Mesodermal cell (in vitro differentiated cells): ENCODE results near the gene PEAK3. TPM values are rescaled to one million over a fixed set of nuclear protein-coding genes. Genes with fewer than 3 reads are reported as not detected.
A peak's percentile ranks its signal among the peaks of the same experiment; 100 is the strongest.

Experiments
- H3K27ac ChIP-seq: 2 replicates; pipeline ENCODE4 v1.7.0; 2013; ENCODE audit warnings: mild to moderate bottlenecking, low read depth, low read length, moderate library complexity; ENCODE audit not compliant: severe bottlenecking
- H3K36me3 ChIP-seq: 2 replicates; pipeline ENCODE4 v1.7.1; 2013; ENCODE audit warnings: mild to moderate bottlenecking, low read length, moderate library complexity; ENCODE audit not compliant: control insufficient read depth, insufficient read depth
- H3K4me1 ChIP-seq: one replicate; pipeline ENCODE4 v1.7.1; 2013; ENCODE audit warnings: mild to moderate bottlenecking, low read length; ENCODE audit not compliant: insufficient read depth, control insufficient read depth, poor library complexity, severe bottlenecking
- H3K4me3 ChIP-seq: 2 replicates; pipeline ENCODE4 v1.7.0; 2013; ENCODE audit warnings: low read length, control low read depth, mild to moderate bottlenecking; ENCODE audit not compliant: insufficient read depth, poor library complexity, severe bottlenecking; ENCODE audit errors: extremely low read depth
- H3K9me3 ChIP-seq: 2 replicates; pipeline ENCODE4 v1.7.1; 2013; ENCODE audit warnings: mild to moderate bottlenecking, low read length, moderate library complexity; ENCODE audit not compliant: control insufficient read depth
- WGBS, 2 experiments: methylation state at CpG; one replicate each; pipeline ENCODE4 v1.1.5; 2013; ENCODE audit warnings: missing lambda C conversion rate in 2 of 2; ENCODE audit not compliant: insufficient coverage in 2 of 2; 5-methylcytosine and 5-hydroxymethylcytosine counted together
- polyA plus RNA-seq, 2 experiments: library from polyadenylated mRNA; stranded (reverse); fragments of 50-300 nt; gene quantifications; one replicate each; pipeline ENCODE4 v1.2.3, GENCODE V29; 2013

PEAK3 gene
- not detected for polyA plus RNA-seq (2013, experiment 1 of 2)
- polyA plus RNA-seq (2013, experiment 2 of 2), result not detected

- no peak within 1 kb of the TSS for H3K27ac ChIP-seq
- no peaks in the 10 kb centered on the region for H3K4me1 ChIP-seq
- no peaks in the 10 kb centered on the region for H3K9me3 ChIP-seq
- WGBS, 2 experiments, result 4 to 5% methylated on average over 22 to 27 of the region's 41 CpGs
- H3K36me3 ChIP-seq, result no peaks in the 10 kb centered on the region
- H3K4me3 ChIP-seq, result peak within 1 kb of the TSS; percentile 23
These were observed at the start of gene PEAK3 for GRCh38 chr19:2282062-2282861. TSS of gene PEAK3 (minus strand) at chr19:2282175. CDS start at chr19:2280931, 1,244 bp downstream.

GRCh38 chr19:2330632-2331284, 48.8 kb upstream of the PEAK3 start:
- peaks cover 25% of the 10 kb centered on the region for H3K36me3 ChIP-seq
- H3K4me3 ChIP-seq, result no peak overlapping the region
- 72 to 78% methylated on average over 16 to 17 of the region's 20 CpGs for WGBS, 2 experiments
- H3K9me3 ChIP-seq, result no peaks in the 10 kb centered on the region
- peaks cover 26% of the 10 kb centered on the region for H3K4me1 ChIP-seq
- no peak overlapping the region for H3K27ac ChIP-seq

GRCh38 chr19:2330255-2330631, 48.3 kb upstream of the PEAK3 start:
- Histone ChIP-seq H3K27ac (no peak overlapping the region), H3K36me3 (peaks cover 28% of the 10 kb centered on the region)
- 87 to 94% methylated on average over 8 of the region's 10 CpGs for WGBS, 2 experiments

GRCh38 chr19:2329501-2329916, 47.5 kb upstream of the PEAK3 start:
- H3K9me3 ChIP-seq, result no peaks in the 10 kb centered on the region
- H3K4me1 ChIP-seq, result peaks cover 26% of the 10 kb centered on the region
- H3K27ac ChIP-seq, result no peak overlapping the region
- 49 to 51% methylated on average over 9 to 12 of the region's 13 CpGs for WGBS, 2 experiments
- peak overlapping the region; percentile 98 for H3K4me3 ChIP-seq
- H3K36me3 ChIP-seq, result peaks cover 30% of the 10 kb centered on the region

More at GRCh38 chr19:2330255-2330631, 48.3 kb upstream of the PEAK3 start:
- Histone ChIP-seq H3K9me3 (no peaks in the 10 kb centered on the region), H3K4me3 (no peak overlapping the region), H3K4me1 (peaks cover 26% of the 10 kb centered on the region)

- no peaks in the 10 kb centered on the region for H3K9me3 ChIP-seq
- peaks cover 30% of the 10 kb centered on the region for H3K36me3 ChIP-seq
- peak overlapping the region; percentile 98 for H3K4me3 ChIP-seq
- 6 to 12% methylated on average over 8 to 10 of the region's 16 CpGs for WGBS, 2 experiments
- peaks cover 26% of the 10 kb centered on the region for H3K4me1 ChIP-seq
- H3K27ac ChIP-seq, result peak overlapping the region; percentile 74
These were observed 47.1 kb upstream of the PEAK3 start for GRCh38 chr19:2329149-2329478.

- Histone ChIP-seq H3K27ac (peak within 1 kb of the TSS; percentile 74), H3K36me3 (peaks cover 33% of the 10 kb centered on the region), H3K9me3 (no peaks in the 10 kb centered on the region), H3K4me3 (peak within 1 kb of the TSS; percentile 98), H3K4me1 (peaks cover 26% of the 10 kb centered on the region)
- 0% methylated on average over 78 to 86 of the region's 89 CpGs for WGBS, 2 experiments
These were observed 46.6 kb upstream of the PEAK3 start, which contains the start of the genes LSM7 and SPPL2B for GRCh38 chr19:2328401-2329148. TSS of gene LSM7 (minus strand) at chr19:2328586. CDS start at chr19:2328566, 20 bp downstream. TSS of gene SPPL2B (plus strand) at chr19:2328684. CDS start at chr19:2328710, 26 bp downstream.

GRCh38 chr19:2327773-2328400, 45.9 kb upstream of the PEAK3 start:
- Histone ChIP-seq H3K36me3 (peaks cover 36% of the 10 kb centered on the region), H3K27ac (peak overlapping the region; percentile 74), H3K9me3 (no peaks in the 10 kb centered on the region), H3K4me3 (peak overlapping the region; percentile 98), H3K4me1 (peaks cover 26% of the 10 kb centered on the region)
- WGBS, 2 experiments, result 2 to 3% methylated on average over 7 to 12 of the region's 18 CpGs

- WGBS, 2 experiments, result 87 to 92% methylated on average over 12 to 16 of the region's 16 CpGs
- peaks cover 26% of the 10 kb centered on the region for H3K4me1 ChIP-seq
- peaks cover 43% of the 10 kb centered on the region for H3K36me3 ChIP-seq
- no peak overlapping the region for H3K4me3 ChIP-seq
- H3K27ac ChIP-seq, result peak overlapping the region; percentile 74
- no peaks in the 10 kb centered on the region for H3K9me3 ChIP-seq
These were observed 44.9 kb upstream of the PEAK3 start for GRCh38 chr19:2326699-2327360.

- 94% methylated on average over 17 to 29 of the region's 29 CpGs for WGBS, 2 experiments
- Histone ChIP-seq H3K4me1 (peaks cover 16% of the 10 kb centered on the region), H3K9me3 (no peaks in the 10 kb centered on the region), H3K4me3 (no peak overlapping the region), H3K36me3 (peaks cover 48% of the 10 kb centered on the region), H3K27ac (no peak overlapping the region)
These were observed 43.5 kb upstream of the PEAK3 start for GRCh38 chr19:2325281-2326046.
